Measurements from ENCODE around the gene TRIM40.

The TRIM40 gene

GRCh38 chr6:30102970-30103871 is 32.7 kb upstream of the TRIM40 start:
- in situ Hi-C loops (cut with MboI; ENCODE audit: low sequenced_read_pairs, unreplicated experiment), result no loop called here
- DNase-seq (ENCODE audit: low spot score), result peak; percentile 89
- TF ChIP-seq CTCF (IDR thresholded peaks at IDR 0.05; ENCODE audit: borderline replicate concordance, control extremely low read depth, extremely low read depth, insufficient read depth, missing control alignments), result peak; percentile 93

- TF ChIP-seq CTCF (IDR thresholded peaks at IDR 0.05; ENCODE audit: borderline replicate concordance, control extremely low read depth, extremely low read depth, insufficient read depth, missing control alignments), result no peak
- in situ Hi-C loops (cut with MboI; ENCODE audit: low sequenced_read_pairs, unreplicated experiment), result no loop called here
Measured at GRCh38 chr6:30103872-30104179, 32.1 kb upstream of the TRIM40 start.

GRCh38 chr6:30104661-30105060 is 31.3 kb upstream of the TRIM40 start:
- in situ Hi-C loops (cut with MboI; ENCODE audit: low sequenced_read_pairs, unreplicated experiment), result no loop called here
- DNase-seq (ENCODE audit: low spot score), result no peak
- no peak for TF ChIP-seq CTCF (IDR thresholded peaks at IDR 0.05; ENCODE audit: borderline replicate concordance, control extremely low read depth, extremely low read depth, insufficient read depth, missing control alignments)

More at GRCh38 chr6:30103872-30104179, 32.1 kb upstream of the TRIM40 start:
- DNase-seq (ENCODE audit: low spot score), result no peak

- in situ Hi-C loops (cut with MboI; ENCODE audit: low sequenced_read_pairs, unreplicated experiment), result no loop called here
- no peak for TF ChIP-seq CTCF (IDR thresholded peaks at IDR 0.05; ENCODE audit: borderline replicate concordance, control extremely low read depth, extremely low read depth, insufficient read depth, missing control alignments)
- DNase-seq (ENCODE audit: low spot score), result no peak
Measured at GRCh38 chr6:30111266-30111856, 24.6 kb upstream of the TRIM40 start.

GRCh38 chr6:30112402-30112994 is 23.4 kb upstream of the TRIM40 start:
- in situ Hi-C loops (cut with MboI; ENCODE audit: low sequenced_read_pairs, unreplicated experiment), result no loop called here
- no peak for TF ChIP-seq CTCF (IDR thresholded peaks at IDR 0.05; ENCODE audit: borderline replicate concordance, control extremely low read depth, extremely low read depth, insufficient read depth, missing control alignments)
- DNase-seq (ENCODE audit: low spot score), result no peak

- TF ChIP-seq CTCF (IDR thresholded peaks at IDR 0.05; ENCODE audit: borderline replicate concordance, control extremely low read depth, extremely low read depth, insufficient read depth, missing control alignments), result no peak
- in situ Hi-C loops (cut with MboI; ENCODE audit: low sequenced_read_pairs, unreplicated experiment), result no loop called here
- no peak for DNase-seq (ENCODE audit: low spot score)
Measured at GRCh38 chr6:30113003-30113759, 22.8 kb upstream of the TRIM40 start, which contains the start of gene TRIM31. Gene TRIM31, minus strand, starts transcription at chr6:30113090. Its CDS starts 285 bp downstream, at chr6:30112805.
